ENCODE data around the gene PRKACB. TPM values are rescaled to one million over a fixed set of nuclear protein-coding genes. Genes with fewer than 3 reads are reported as not detected.

Gene PRKACB
- total RNA-seq, 1 experiment from 2014 or later = 12.8 TPM

DNA sequence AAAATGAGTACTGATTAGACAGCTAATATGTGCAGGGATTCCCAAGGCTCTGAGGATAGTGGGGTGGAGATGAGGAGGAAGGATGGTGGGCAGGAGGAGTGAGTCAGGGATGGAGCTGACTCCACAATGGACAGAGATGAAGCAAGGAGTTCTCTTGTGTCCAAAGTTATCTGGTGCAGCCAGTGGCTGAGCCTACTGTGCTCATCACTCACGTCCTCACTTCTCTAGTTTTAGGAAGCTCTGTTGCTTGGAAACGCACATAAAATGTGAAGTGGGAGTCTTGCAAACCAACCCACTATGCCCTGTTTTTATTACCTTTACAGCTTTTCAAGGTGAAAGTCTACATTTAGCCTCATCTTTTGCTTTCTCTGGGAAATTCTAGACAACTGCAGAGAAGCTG, 120.9 kb downstream of the PRKACB start:
- CTCF ChIA-PET = interaction anchor here (0.7 kb wide), 1 partner anchor 45 kb away, joined by 3 read pairs; no protein-coding TSS in a partner anchor
- no TSS peak for BruUV-seq (replicated peaks)
- no peaks in the 10 kb centered on the region for H3K27me3 Mint-ChIP-seq (ENCODE audit: insufficient read depth, unreplicated experiment)
- no peak overlapping the region for H3K27ac Mint-ChIP-seq (ENCODE audit: low read depth, unreplicated experiment)
- no peaks in the 10 kb centered on the region for H3K4me1 Mint-ChIP-seq (ENCODE audit: insufficient read depth, unreplicated experiment)
- TF ChIP-seq, protein P1, sequence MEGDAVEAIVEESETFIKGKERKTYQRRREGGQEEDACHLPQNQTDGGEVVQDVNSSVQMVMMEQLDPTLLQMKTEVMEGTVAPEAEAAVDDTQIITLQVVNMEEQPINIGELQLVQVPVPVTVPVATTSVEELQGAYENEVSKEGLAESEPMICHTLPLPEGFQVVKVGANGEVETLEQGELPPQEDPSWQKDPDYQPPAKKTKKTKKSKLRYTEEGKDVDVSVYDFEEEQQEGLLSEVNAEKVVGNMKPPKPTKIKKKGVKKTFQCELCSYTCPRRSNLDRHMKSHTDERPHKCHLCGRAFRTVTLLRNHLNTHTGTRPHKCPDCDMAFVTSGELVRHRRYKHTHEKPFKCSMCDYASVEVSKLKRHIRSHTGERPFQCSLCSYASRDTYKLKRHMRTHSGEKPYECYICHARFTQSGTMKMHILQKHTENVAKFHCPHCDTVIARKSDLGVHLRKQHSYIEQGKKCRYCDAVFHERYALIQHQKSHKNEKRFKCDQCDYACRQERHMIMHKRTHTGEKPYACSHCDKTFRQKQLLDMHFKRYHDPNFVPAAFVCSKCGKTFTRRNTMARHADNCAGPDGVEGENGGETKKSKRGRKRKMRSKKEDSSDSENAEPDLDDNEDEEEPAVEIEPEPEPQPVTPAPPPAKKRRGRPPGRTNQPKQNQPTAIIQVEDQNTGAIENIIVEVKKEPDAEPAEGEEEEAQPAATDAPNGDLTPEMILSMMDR (IDR thresholded peaks at IDR 0.05; ENCODE audit: unreplicated experiment) = no peak
- no peak for DNase-seq (ENCODE audit: unreplicated experiment)
- H3K36me3 Mint-ChIP-seq (ENCODE audit: insufficient read depth, unreplicated experiment) = no peaks in the 10 kb centered on the region
- H3K9me3 Mint-ChIP-seq (ENCODE audit: unreplicated experiment) = no peaks in the 10 kb centered on the region
- POLR2A ChIA-PET = interaction anchor here (0.7 to 1.0 kb wide), 2 partner anchors 36 to 111 kb away, joined by 3 read pairs; partner anchors contain the start of gene SAMD13
- intact Hi-C loops (cut with micrococcal nuclease) = no loop called here
- no peak overlapping the region for H3K4me3 Mint-ChIP-seq (ENCODE audit: unreplicated experiment)

DNA sequence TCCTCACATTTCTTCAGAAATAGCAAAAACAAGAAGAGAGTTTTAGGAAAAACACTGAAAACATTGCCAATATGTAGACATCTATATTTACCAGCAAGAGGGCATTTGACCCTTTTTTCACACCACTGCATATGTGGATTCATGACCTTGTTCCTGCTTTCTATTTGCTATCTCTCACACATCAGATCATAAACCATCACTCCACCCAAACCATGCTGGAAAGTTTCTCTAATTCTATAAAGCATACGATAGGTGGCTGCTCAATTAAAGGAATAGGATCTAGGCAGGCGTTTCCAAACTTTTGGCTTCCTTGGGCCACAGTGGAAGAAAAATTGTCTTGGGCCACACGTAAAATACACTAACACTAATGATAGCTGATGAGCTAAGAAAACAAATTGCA, 121.8 kb downstream of the PRKACB start:
- POLR2A ChIA-PET = no interaction called here

DNA sequence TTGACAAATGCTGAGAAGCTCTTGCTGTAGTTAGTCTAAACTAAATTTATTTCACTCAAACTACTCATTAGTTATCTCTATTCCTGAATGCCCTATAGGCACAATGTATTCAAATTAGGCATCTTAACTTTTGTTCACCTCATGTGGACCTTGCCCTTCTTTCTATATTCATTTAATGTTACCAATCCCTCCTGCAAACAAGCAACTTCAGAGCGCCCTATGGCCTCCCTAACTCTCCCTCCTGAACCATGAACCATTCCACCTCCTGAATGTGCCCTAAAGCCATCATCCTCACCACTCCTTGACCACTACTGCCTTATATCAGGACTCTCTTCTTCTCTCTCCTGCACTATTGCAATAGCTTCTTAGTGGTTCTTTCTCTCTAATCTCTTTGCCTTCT, 122.7 kb downstream of the PRKACB start:
- no TSS peak for BruUV-seq (replicated peaks)
- no peak for DNase-seq (ENCODE audit: unreplicated experiment)
- TF ChIP-seq, protein P1 (IDR thresholded peaks at IDR 0.05; ENCODE audit: unreplicated experiment) = no peak
- Mint-ChIP-seq H3K4me1 (ENCODE audit: insufficient read depth, unreplicated experiment) (peaks cover 6% of the 10 kb centered on the region), H3K27ac (ENCODE audit: low read depth, unreplicated experiment) (no peak overlapping the region), H3K27me3 (ENCODE audit: insufficient read depth, unreplicated experiment) (no peaks in the 10 kb centered on the region), H3K9me3 (ENCODE audit: unreplicated experiment) (no peaks in the 10 kb centered on the region), H3K36me3 (ENCODE audit: insufficient read depth, unreplicated experiment) (no peaks in the 10 kb centered on the region), H3K4me3 (ENCODE audit: unreplicated experiment) (no peak overlapping the region)
- POLR2A ChIA-PET = no interaction called here
- CTCF ChIA-PET = interaction anchor here (0.6 kb wide), 1 partner anchor 195 kb away, joined by 3 read pairs; no protein-coding TSS in a partner anchor
- intact Hi-C loops (cut with micrococcal nuclease) = no loop called here

More for the DNA sequence above, 121.8 kb downstream of the PRKACB start:
- Mint-ChIP-seq H3K4me3 (ENCODE audit: unreplicated experiment) (no peak overlapping the region), H3K27me3 (ENCODE audit: insufficient read depth, unreplicated experiment) (no peaks in the 10 kb centered on the region), H3K27ac (ENCODE audit: low read depth, unreplicated experiment) (no peak overlapping the region), H3K9me3 (ENCODE audit: unreplicated experiment) (no peaks in the 10 kb centered on the region), H3K4me1 (ENCODE audit: insufficient read depth, unreplicated experiment) (no peaks in the 10 kb centered on the region), H3K36me3 (ENCODE audit: insufficient read depth, unreplicated experiment) (no peaks in the 10 kb centered on the region)
- intact Hi-C loops (cut with micrococcal nuclease) = no loop called here
- no TSS peak for BruUV-seq (replicated peaks)
- DNase-seq (ENCODE audit: unreplicated experiment) = no peak
- TF ChIP-seq, protein P1 (IDR thresholded peaks at IDR 0.05; ENCODE audit: unreplicated experiment) = no peak
- CTCF ChIA-PET = no interaction called here

DNA sequence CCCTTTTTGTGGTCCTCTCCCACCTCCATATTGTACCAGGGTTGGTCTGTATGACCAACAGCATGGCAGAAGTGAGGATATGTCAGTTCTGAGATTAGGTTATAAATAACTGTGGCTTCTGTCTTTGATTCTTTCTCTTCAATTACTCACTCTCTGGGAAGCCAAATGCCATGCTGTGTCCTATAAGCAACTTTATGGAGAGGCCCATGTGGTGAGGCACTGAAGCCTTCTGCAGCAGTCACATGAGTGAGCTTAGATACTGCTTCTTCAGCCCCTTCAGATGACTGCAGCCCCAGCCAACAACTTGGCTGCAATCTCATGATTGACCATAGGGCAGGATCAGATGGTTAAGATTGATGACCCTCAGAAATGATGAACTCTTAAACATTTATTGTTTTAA, 123.4 kb downstream of the PRKACB start:
- no peak overlapping the region for H3K27ac Mint-ChIP-seq (ENCODE audit: low read depth, unreplicated experiment)

More for the DNA sequence above, 123.4 kb downstream of the PRKACB start:
- H3K4me3 Mint-ChIP-seq (ENCODE audit: unreplicated experiment) = no peak overlapping the region
- TF ChIP-seq, protein P1 (IDR thresholded peaks at IDR 0.05; ENCODE audit: unreplicated experiment) = no peak
- POLR2A ChIA-PET = no interaction called here
- CTCF ChIA-PET = interaction anchor here (0.6 kb wide), 1 partner anchor 194 kb away, joined by 3 read pairs; no protein-coding TSS in a partner anchor
- BruUV-seq (replicated peaks) = no TSS peak
- no peaks in the 10 kb centered on the region for H3K36me3 Mint-ChIP-seq (ENCODE audit: insufficient read depth, unreplicated experiment)
- H3K9me3 Mint-ChIP-seq (ENCODE audit: unreplicated experiment) = no peaks in the 10 kb centered on the region
- no peak for DNase-seq (ENCODE audit: unreplicated experiment)
- H3K27me3 Mint-ChIP-seq (ENCODE audit: insufficient read depth, unreplicated experiment) = no peaks in the 10 kb centered on the region
- H3K4me1 Mint-ChIP-seq (ENCODE audit: insufficient read depth, unreplicated experiment) = peaks cover 6% of the 10 kb centered on the region
- intact Hi-C loops (cut with micrococcal nuclease) = no loop called here

Data from MCF 10A (cell line).